SK-N-DZ (cell line): ENCODE results near the gene RAPGEF3.

Experiments
- DNase-seq: peaks from one replicate; pipeline ENCODE4 v3.0.0-alpha.2; 2015; ENCODE audit warnings: low spot score

Gene RAPGEF3

GRCh38 chr12:47757364-47757839 is 1.3 kb downstream of the RAPGEF3 start:
- DNase-seq = no peak

- DNase-seq = no peak
Measured at GRCh38 chr12:47755655-47756562, 2.8 kb downstream of the RAPGEF3 start.

- no peak for DNase-seq
Measured at GRCh38 chr12:47754881-47755280, 3.8 kb downstream of the RAPGEF3 start.

GRCh38 chr12:47754126-47754525 is 4.6 kb downstream of the RAPGEF3 start:
- no peak for DNase-seq

- no peak for DNase-seq
Measured at GRCh38 chr12:47753021-47754001, 5.4 kb downstream of the RAPGEF3 start.

GRCh38 chr12:47752552-47752951 is 6.1 kb downstream of the RAPGEF3 start:
- DNase-seq = no peak

GRCh38 chr12:47752121-47752520 is 6.6 kb downstream of the RAPGEF3 start:
- no peak for DNase-seq

GRCh38 chr12:47751561-47751960 is 7.1 kb downstream of the RAPGEF3 start:
- DNase-seq = no peak

- DNase-seq = no peak
Measured at GRCh38 chr12:47750916-47751470, 7.7 kb downstream of the RAPGEF3 start.

- no peak for DNase-seq
Measured at GRCh38 chr12:47750229-47750798, 8.4 kb downstream of the RAPGEF3 start.

GRCh38 chr12:47748899-47749298 is 9.8 kb downstream of the RAPGEF3 start:
- no peak for DNase-seq

- DNase-seq = no peak
Measured at GRCh38 chr12:47748507-47748828, 10.2 kb downstream of the RAPGEF3 start.

- no peak for DNase-seq
Measured at GRCh38 chr12:47747596-47748506, 10.8 kb downstream of the RAPGEF3 start.

GRCh38 chr12:47747126-47747525 is 11.6 kb downstream of the RAPGEF3 start:
- DNase-seq = no peak

GRCh38 chr12:47746523-47746922 is 12.2 kb downstream of the RAPGEF3 start:
- DNase-seq = no peak

- no peak for DNase-seq
Measured at GRCh38 chr12:47746073-47746472, 12.6 kb downstream of the RAPGEF3 start.

GRCh38 chr12:47745485-47746041 is 13.1 kb downstream of the RAPGEF3 start:
- no peak for DNase-seq

GRCh38 chr12:47744778-47745436 is 13.8 kb downstream of the RAPGEF3 start:
- DNase-seq = no peak

- DNase-seq = no peak
Measured at GRCh38 chr12:47744005-47744651, 14.6 kb downstream of the RAPGEF3 start.
